Measurements from ENCODE around the gene DEAF1.

DEAF1 gene

GRCh38 chr11:641806-642370, 53.1 kb downstream of the DEAF1 start:
- no peak for DNase-seq

GRCh38 chr11:640021-640706, 54.9 kb downstream of the DEAF1 start:
- no peak for DNase-seq

- DNase-seq: no peak
Observed at GRCh38 chr11:639332-639955, 55.6 kb downstream of the DEAF1 start.

- DNase-seq: peak; percentile 25
Observed at GRCh38 chr11:638631-639331, 56.2 kb downstream of the DEAF1 start.

- DNase-seq: no peak
Observed at GRCh38 chr11:637593-638521, 57.2 kb downstream of the DEAF1 start.

- no peak for DNase-seq
Observed at GRCh38 chr11:637333-637592, 57.8 kb downstream of the DEAF1 start.

GRCh38 chr11:636511-637332, 58.3 kb downstream of the DEAF1 start, which contains the start of gene DRD4:
Gene DRD4 (plus strand): TSS chr11:637269. CDS start chr11:637305, 36 bp downstream.
- DNase-seq: peak; percentile 28

GRCh38 chr11:635945-636510, 59.0 kb downstream of the DEAF1 start:
- no peak for DNase-seq

GRCh38 chr11:630871-631270, 64.2 kb downstream of the DEAF1 start:
- DNase-seq: no peak

- DNase-seq: no peak
Observed at GRCh38 chr11:629237-629583, 65.8 kb downstream of the DEAF1 start.

GRCh38 chr11:628056-628455, 67.0 kb downstream of the DEAF1 start:
- DNase-seq: no peak

GRCh38 chr11:627308-627576, 67.8 kb downstream of the DEAF1 start:
- DNase-seq: no peak

GRCh38 chr11:626475-627307, 68.3 kb downstream of the DEAF1 start, which contains the start of gene SCT:
Gene SCT (minus strand): TSS chr11:627181. CDS start chr11:627143, 38 bp downstream.
- DNase-seq: no peak

- DNase-seq: no peak
Observed at GRCh38 chr11:625636-626268, 69.3 kb downstream of the DEAF1 start.

- DNase-seq: no peak
Observed at GRCh38 chr11:624705-625635, 70.1 kb downstream of the DEAF1 start, which contains the start of gene CDHR5. Gene CDHR5 (minus strand): TSS chr11:624955. CDS start chr11:624902, 53 bp downstream.

GRCh38 chr11:623999-624704, 70.9 kb downstream of the DEAF1 start:
- no peak for DNase-seq

GRCh38 chr11:623349-623869, 71.6 kb downstream of the DEAF1 start:
- DNase-seq: no peak

GRCh38 chr11:621838-622237, 73.2 kb downstream of the DEAF1 start:
- no peak for DNase-seq
